Smooth muscle cell (in vitro differentiated cells): Measurements from ENCODE around the gene IFT88. TPM values are rescaled to one million over a fixed set of nuclear protein-coding genes. Genes with fewer than 3 reads are reported as not detected.

Experiments used
- DNase-seq: peaks from one replicate; lab custom pipeline; 2025; ENCODE audit not compliant: unreplicated experiment; lab: John Stamatoyannopoulos, UW
- H2AFZ ChIP-seq: fragments of 200-600 bp; sonication (generic); 2 replicates; pipeline ENCODE4 v1.6.0; 2016; ENCODE audit warnings: antibody characterized with exemption, low read depth, mild to moderate bottlenecking
- H3F3A ChIP-seq: fragments of 200-600 bp; sonication (generic); 2 replicates; pipeline ENCODE4 v1.6.0; 2017; ENCODE audit warnings: antibody characterized with exemption, low read depth
- H3K27ac ChIP-seq: fragments of 200-600 bp; sonication (generic); 2 replicates; pipeline ENCODE4 v1.5.1; 2016; ENCODE audit warnings: low read depth, mild to moderate bottlenecking
- H3K27me3 ChIP-seq: fragments of 200-600 bp; sonication (generic); 2 replicates; pipeline ENCODE4 v1.6.1; 2016; ENCODE audit warnings: low read depth, mild to moderate bottlenecking
- H3K36me3 ChIP-seq: fragments of 200-600 bp; sonication (generic); 2 replicates; pipeline ENCODE4 v1.5.1; 2016; ENCODE audit warnings: low read depth
- H3K4me1 ChIP-seq: fragments of 200-600 bp; sonication (generic); 2 replicates; pipeline ENCODE4 v1.5.1; 2016; ENCODE audit warnings: low read depth
- H3K4me2 ChIP-seq: fragments of 200-600 bp; sonication (generic); 2 replicates; pipeline ENCODE4 v1.6.0; 2016; ENCODE audit warnings: mild to moderate bottlenecking
- H3K4me3 ChIP-seq: fragments of 200-600 bp; sonication (generic); 2 replicates; pipeline ENCODE4 v1.5.1; 2016; ENCODE audit warnings: mild to moderate bottlenecking
- H3K79me2 ChIP-seq: fragments of 200-600 bp; sonication (generic); 2 replicates; pipeline ENCODE4 v1.6.0; 2016; ENCODE audit warnings: low read depth, mild to moderate bottlenecking
- H3K9ac ChIP-seq: fragments of 200-600 bp; sonication (generic); 2 replicates; pipeline ENCODE4 v1.6.0; 2016; ENCODE audit warnings: low read depth
- H3K9me3 ChIP-seq: fragments of 200-600 bp; sonication (generic); replicated peaks from 2 replicates; pipeline ENCODE4 v1.5.1; 2016; ENCODE audit warnings: low read depth
- H4K20me1 ChIP-seq: fragments of 200-600 bp; sonication (generic); 2 replicates; pipeline ENCODE4 v1.6.0; 2016; ENCODE audit warnings: low read depth
- CTCF ChIP-seq: fragments of 200-600 bp; sonication (generic); IDR thresholded peaks from 2 replicates; pipeline ENCODE4 v1.5.1; 2017; ENCODE audit warnings: borderline replicate concordance, mild to moderate bottlenecking, antibody characterized with exemption; ENCODE audit not compliant: insufficient read depth, poor library complexity, severe bottlenecking
- WGBS: methylation state at CpG from one replicate; pipeline ENCODE4 v1.1.7; 2016; ENCODE audit warnings: low lambda C conversion rate; 5-methylcytosine and 5-hydroxymethylcytosine counted together
- polyA plus RNA-seq: library from polyadenylated mRNA; unstranded; fragments of >200 nt; fragmentation: Nextera tagmentation; extraction: Ambion mirVana; gene quantifications from 2 replicates; pipeline ENCODE4 v1.2.1, GENCODE V29; 2016
- total RNA-seq: library from RNA; depleted of rRNA; stranded (reverse); fragments of >200 nt; gene quantifications from 2 replicates; pipeline ENCODE4 v1.2.3, GENCODE V29; 2014

IFT88 gene
- total and polyA plus RNA-seq, 2 experiments from 2014 or later: 9.0 to 13.4 TPM

DNA sequence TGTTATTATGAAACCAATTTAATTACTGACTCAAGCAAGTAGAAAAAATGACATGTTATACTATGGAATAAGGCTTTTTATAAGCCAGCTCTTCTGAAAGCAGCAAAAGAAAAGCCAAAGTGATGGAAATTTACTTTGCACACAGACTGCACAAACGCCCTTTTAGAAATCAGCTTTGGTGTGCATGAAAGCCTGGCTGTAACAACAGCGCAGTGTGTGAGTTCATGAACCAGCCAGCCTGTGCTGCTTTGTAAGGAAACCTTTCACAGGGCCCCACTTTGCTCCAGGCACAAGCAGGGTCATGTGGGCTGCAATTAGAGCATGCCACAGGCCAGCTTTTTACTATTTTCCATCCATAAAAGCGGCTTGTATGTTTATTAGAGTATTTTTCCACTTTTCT lies 13.6 kb upstream of the IFT88 start:
- WGBS: 29% methylated on average over 3 of the region's 3 CpGs
- peak overlapping the region; percentile 82 for H2AFZ ChIP-seq

DNA sequence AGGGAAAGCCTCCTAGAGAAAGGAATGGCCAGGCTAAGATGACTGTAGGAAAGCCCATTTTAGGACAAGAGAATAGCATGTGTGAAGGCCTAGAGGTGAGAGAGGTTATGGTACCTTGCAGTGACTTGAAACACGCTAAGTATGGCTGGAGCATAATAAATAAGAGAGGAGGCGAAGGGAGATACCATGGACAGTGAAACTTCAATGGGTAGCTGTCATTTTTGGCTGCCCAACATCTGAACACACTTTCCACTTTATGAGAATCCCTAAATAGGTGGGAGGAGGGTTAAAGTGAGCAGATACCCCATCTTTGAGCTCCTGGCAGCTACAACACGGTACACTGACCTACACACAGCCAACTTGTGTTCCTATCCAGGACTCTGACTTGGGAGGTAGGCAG lies 8.0 kb upstream of the IFT88 start:
- no peak overlapping the region for H3K9ac ChIP-seq
- H2AFZ ChIP-seq: no peak overlapping the region
- H3K9me3 ChIP-seq: no peaks in the 10 kb centered on the region
- H3K79me2 ChIP-seq: no peaks in the 10 kb centered on the region
- H3K27me3 ChIP-seq: no peaks in the 10 kb centered on the region
- 72% methylated on average over 3 of the region's 3 CpGs for WGBS
- no peak for TF ChIP-seq CTCF
- H3F3A ChIP-seq: no peaks in the 10 kb centered on the region
- H3K4me1 ChIP-seq: no peaks in the 10 kb centered on the region
- H3K36me3 ChIP-seq: no peaks in the 10 kb centered on the region
- no peak overlapping the region for H3K4me3 ChIP-seq
- H3K4me2 ChIP-seq: no peak overlapping the region
- H3K27ac ChIP-seq: no peak overlapping the region
- no peak for DNase-seq
- H4K20me1 ChIP-seq: no peaks in the 10 kb centered on the region

More for the DNA sequence above, 13.6 kb upstream of the IFT88 start:
- Histone ChIP-seq H3K36me3 (no peaks in the 10 kb centered on the region), H3K27me3 (no peaks in the 10 kb centered on the region), H3K4me3 (no peak overlapping the region), H3K9ac (no peak overlapping the region), H3F3A (no peaks in the 10 kb centered on the region), H3K4me2 (peak overlapping the region; percentile 56), H4K20me1 (no peaks in the 10 kb centered on the region), H3K79me2 (no peaks in the 10 kb centered on the region), H3K27ac (no peak overlapping the region), H3K9me3 (no peaks in the 10 kb centered on the region), H3K4me1 (no peaks in the 10 kb centered on the region)
- no peak for DNase-seq
- no peak for TF ChIP-seq CTCF

- Histone ChIP-seq H3K4me2 (no peak overlapping the region), H3K4me1 (no peaks in the 10 kb centered on the region), H3K79me2 (no peaks in the 10 kb centered on the region), H3K9me3 (no peaks in the 10 kb centered on the region), H3K9ac (no peak overlapping the region), H3K4me3 (no peak overlapping the region), H4K20me1 (no peaks in the 10 kb centered on the region), H3F3A (no peaks in the 10 kb centered on the region), H3K36me3 (no peaks in the 10 kb centered on the region), H3K27me3 (no peaks in the 10 kb centered on the region), H3K27ac (no peak overlapping the region), H2AFZ (no peak overlapping the region)
- no peak for DNase-seq
- no peak for TF ChIP-seq CTCF
- 87% methylated on average over 6 of the region's 6 CpGs for WGBS
These were observed 7.1 kb upstream of the IFT88 start for GRCh38 chr13:20559659-20560356.

DNA sequence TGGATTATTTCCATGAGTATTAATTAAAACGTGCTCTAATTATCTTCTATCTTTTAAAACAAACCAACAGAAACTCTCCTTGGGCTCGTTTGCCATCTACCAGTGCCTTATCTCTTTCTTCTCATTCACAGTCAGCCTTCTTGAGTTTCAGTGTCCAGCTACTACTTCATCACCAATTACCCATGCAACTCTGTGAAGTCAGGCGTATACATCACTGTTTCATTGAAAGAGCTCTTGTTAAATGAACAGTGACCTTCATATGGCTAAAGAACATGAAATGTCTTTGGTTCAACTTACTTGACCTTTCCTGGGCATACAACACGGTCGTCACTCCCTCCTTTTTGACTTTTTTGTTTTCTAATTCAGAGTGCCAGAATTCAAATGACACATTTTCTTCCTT lies 5.2 kb upstream of the IFT88 start:
- no peak for DNase-seq
- WGBS: 80% methylated on average over 5 of the region's 5 CpGs
- no peaks in the 10 kb centered on the region for H3K27me3 ChIP-seq
- no peak overlapping the region for H2AFZ ChIP-seq
- no peaks in the 10 kb centered on the region for H3K4me1 ChIP-seq
- no peaks in the 10 kb centered on the region for H3K79me2 ChIP-seq
- no peaks in the 10 kb centered on the region for H4K20me1 ChIP-seq
- H3K36me3 ChIP-seq: no peaks in the 10 kb centered on the region
- TF ChIP-seq CTCF: no peak
- H3K9ac ChIP-seq: no peak overlapping the region
- H3K4me2 ChIP-seq: no peak overlapping the region
- peaks cover 3% of the 10 kb centered on the region for H3F3A ChIP-seq
- no peak overlapping the region for H3K4me3 ChIP-seq
- H3K27ac ChIP-seq: no peak overlapping the region
- H3K9me3 ChIP-seq: no peaks in the 10 kb centered on the region
